Measurements from ENCODE around the gene MS4A10.

Gene MS4A10

GRCh38 chr11:60780065-60780464 is 5.1 kb upstream of the MS4A10 start:
- H3K4me3 ChIP-seq (ENCODE audit: low read depth, low read length): no peak overlapping the region
- TF ChIP-seq MAX (IDR thresholded peaks at IDR 0.05; ENCODE audit: low read depth, low read length) (no peak), POLR2A (IDR thresholded peaks at IDR 0.05; ENCODE audit: extremely low read depth, insufficient read length) (no peak), MYC (IDR thresholded peaks at IDR 0.05; ENCODE audit: low read depth, low read length) (no peak), CTCF (IDR thresholded peaks at IDR 0.05; ENCODE audit: low read depth, low read length) (no peak)

GRCh38 chr11:60780774-60781173 is 4.4 kb upstream of the MS4A10 start:
- DNase-seq (ENCODE audit: low read depth): no peak
- TF ChIP-seq CTCF (IDR thresholded peaks at IDR 0.05; ENCODE audit: low read depth, low read length) (no peak), POLR2A (IDR thresholded peaks at IDR 0.05; ENCODE audit: extremely low read depth, insufficient read length) (no peak), MYC (IDR thresholded peaks at IDR 0.05; ENCODE audit: low read depth, low read length) (no peak), MAX (IDR thresholded peaks at IDR 0.05; ENCODE audit: low read depth, low read length) (no peak)
- H3K4me3 ChIP-seq (ENCODE audit: low read depth, low read length): no peak overlapping the region

More at GRCh38 chr11:60780065-60780464, 5.1 kb upstream of the MS4A10 start:
- DNase-seq (ENCODE audit: low read depth): no peak

- TF ChIP-seq MYC (IDR thresholded peaks at IDR 0.05; ENCODE audit: low read depth, low read length) (no peak), CTCF (IDR thresholded peaks at IDR 0.05; ENCODE audit: low read depth, low read length) (no peak)
- H3K4me3 ChIP-seq (ENCODE audit: low read depth, low read length): no peak overlapping the region
- DNase-seq (ENCODE audit: low read depth): no peak
Measured at GRCh38 chr11:60781286-60781980, 3.7 kb upstream of the MS4A10 start.

GRCh38 chr11:60781981-60782316 is 3.2 kb upstream of the MS4A10 start:
- DNase-seq (ENCODE audit: low read depth): no peak
- TF ChIP-seq MYC (IDR thresholded peaks at IDR 0.05; ENCODE audit: low read depth, low read length) (no peak), POLR2A (IDR thresholded peaks at IDR 0.05; ENCODE audit: extremely low read depth, insufficient read length) (no peak), MAX (IDR thresholded peaks at IDR 0.05; ENCODE audit: low read depth, low read length) (no peak), CTCF (IDR thresholded peaks at IDR 0.05; ENCODE audit: low read depth, low read length) (no peak)
- no peak overlapping the region for H3K4me3 ChIP-seq (ENCODE audit: low read depth, low read length)

- TF ChIP-seq POLR2A (IDR thresholded peaks at IDR 0.05; ENCODE audit: extremely low read depth, insufficient read length) (no peak), MYC (IDR thresholded peaks at IDR 0.05; ENCODE audit: low read depth, low read length) (no peak), CTCF (IDR thresholded peaks at IDR 0.05; ENCODE audit: low read depth, low read length) (no peak)
- no peak overlapping the region for H3K4me3 ChIP-seq (ENCODE audit: low read depth, low read length)
- no peak for DNase-seq (ENCODE audit: low read depth)
Measured at GRCh38 chr11:60782393-60783140, 2.6 kb upstream of the MS4A10 start.

- DNase-seq (ENCODE audit: low read depth): no peak
- H3K4me3 ChIP-seq (ENCODE audit: low read depth, low read length): no peak overlapping the region
- TF ChIP-seq POLR2A (IDR thresholded peaks at IDR 0.05; ENCODE audit: extremely low read depth, insufficient read length) (no peak), CTCF (IDR thresholded peaks at IDR 0.05; ENCODE audit: low read depth, low read length) (no peak), MYC (IDR thresholded peaks at IDR 0.05; ENCODE audit: low read depth, low read length) (no peak), MAX (IDR thresholded peaks at IDR 0.05; ENCODE audit: low read depth, low read length) (no peak)
Measured at GRCh38 chr11:60783141-60783484, 2.0 kb upstream of the MS4A10 start.
